Astrocyte of the spinal cord (primary cell): Measurements from ENCODE around the gene MEIS2.

ENCODE experiments used
- DNase-seq: peaks from one replicate; pipeline ENCODE4 v3.0.0; 2011; ENCODE audit warnings: low read depth, low spot score
- H3K4me3 ChIP-seq: 2 replicates; pipeline ENCODE4 v1.5.1; 2011; ENCODE audit warnings: low read depth, mild to moderate bottlenecking, low read length, moderate library complexity
- in situ Hi-C: cut with HindIII; loops from 2 replicates; pipeline ENCODE4 v1.10.0; 2017; ENCODE audit warnings: low sequenced_read_pairs
- TF ChIP-seq, protein P1 (sequence below): IDR thresholded peaks from 2 replicates; pipeline ENCODE4 v1.5.1; 2012; ENCODE audit warnings: low read depth, mild to moderate bottlenecking, low read length, inconsistent platforms

Gene MEIS2

DNA sequence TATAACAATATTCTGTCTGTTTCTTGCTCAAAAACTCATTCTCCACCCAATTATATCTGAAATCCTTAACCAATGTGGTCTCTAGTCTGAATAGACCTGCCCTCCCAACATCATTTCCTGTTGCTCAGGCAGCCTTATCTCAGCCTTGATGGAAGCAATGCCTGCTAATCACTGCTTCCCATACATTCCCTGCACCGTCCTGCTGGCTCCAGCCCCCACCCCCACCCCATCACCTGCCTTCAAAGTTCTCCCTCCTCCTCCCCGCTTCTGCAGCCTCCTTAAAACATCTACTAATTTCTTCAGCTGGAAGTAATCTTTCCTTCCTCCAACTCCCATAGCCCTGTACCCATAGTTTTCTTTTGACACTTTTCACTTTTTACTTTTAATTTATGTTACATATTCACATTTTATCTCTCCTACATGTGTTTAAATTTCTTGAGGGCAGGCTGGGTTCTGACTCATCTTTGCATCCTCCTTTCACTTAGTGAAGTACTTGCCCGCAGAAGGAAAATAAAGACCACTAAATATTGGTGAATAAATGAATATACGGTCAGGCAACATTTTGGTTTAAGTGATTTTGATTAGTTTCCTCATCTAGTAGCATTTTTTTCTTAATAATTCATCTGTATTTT lies 98.2 kb downstream of the MEIS2 start:
- in situ Hi-C loops = no loop called here
- TF ChIP-seq, protein P1, sequence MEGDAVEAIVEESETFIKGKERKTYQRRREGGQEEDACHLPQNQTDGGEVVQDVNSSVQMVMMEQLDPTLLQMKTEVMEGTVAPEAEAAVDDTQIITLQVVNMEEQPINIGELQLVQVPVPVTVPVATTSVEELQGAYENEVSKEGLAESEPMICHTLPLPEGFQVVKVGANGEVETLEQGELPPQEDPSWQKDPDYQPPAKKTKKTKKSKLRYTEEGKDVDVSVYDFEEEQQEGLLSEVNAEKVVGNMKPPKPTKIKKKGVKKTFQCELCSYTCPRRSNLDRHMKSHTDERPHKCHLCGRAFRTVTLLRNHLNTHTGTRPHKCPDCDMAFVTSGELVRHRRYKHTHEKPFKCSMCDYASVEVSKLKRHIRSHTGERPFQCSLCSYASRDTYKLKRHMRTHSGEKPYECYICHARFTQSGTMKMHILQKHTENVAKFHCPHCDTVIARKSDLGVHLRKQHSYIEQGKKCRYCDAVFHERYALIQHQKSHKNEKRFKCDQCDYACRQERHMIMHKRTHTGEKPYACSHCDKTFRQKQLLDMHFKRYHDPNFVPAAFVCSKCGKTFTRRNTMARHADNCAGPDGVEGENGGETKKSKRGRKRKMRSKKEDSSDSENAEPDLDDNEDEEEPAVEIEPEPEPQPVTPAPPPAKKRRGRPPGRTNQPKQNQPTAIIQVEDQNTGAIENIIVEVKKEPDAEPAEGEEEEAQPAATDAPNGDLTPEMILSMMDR = no peak
- no peak overlapping the region for H3K4me3 ChIP-seq
- DNase-seq = no peak

- TF ChIP-seq, protein P1 = no peak
- DNase-seq = no peak
- no peak overlapping the region for H3K4me3 ChIP-seq
- in situ Hi-C loops = no loop called here
Observed at GRCh38 chr15:37001417-37001816, 98.9 kb downstream of the MEIS2 start.

DNA sequence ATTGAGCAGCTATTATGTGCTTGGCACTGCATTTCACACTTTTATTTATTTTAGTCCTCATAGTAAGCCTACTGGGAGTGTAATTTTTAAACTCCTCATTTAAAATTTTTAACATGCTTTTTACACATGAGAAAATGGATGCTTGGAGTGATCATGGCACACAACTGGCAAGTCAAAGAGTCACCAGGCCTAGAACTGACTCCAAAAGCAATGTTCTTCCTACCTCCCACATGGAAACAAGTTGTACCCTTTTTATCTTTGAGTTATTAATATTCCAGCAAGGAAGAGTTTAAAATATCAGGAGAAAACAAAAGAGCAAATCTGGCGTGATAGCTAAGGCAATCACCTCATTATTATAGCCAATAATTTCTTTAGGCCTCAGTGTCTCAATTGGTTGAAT lies 100.6 kb downstream of the MEIS2 start:
- in situ Hi-C loops = no loop called here
- DNase-seq = no peak
- TF ChIP-seq, protein P1 = no peak
- H3K4me3 ChIP-seq = no peak overlapping the region

GRCh38 chr15:36996538-36997181 lies 103.7 kb downstream of the MEIS2 start:
- in situ Hi-C loops = no loop called here

GRCh38 chr15:36996121-36996520 lies 104.2 kb downstream of the MEIS2 start:
- DNase-seq = no peak
- TF ChIP-seq, protein P1 = no peak
- H3K4me3 ChIP-seq = no peak overlapping the region
- in situ Hi-C loops = no loop called here

More at GRCh38 chr15:36996538-36997181, 103.7 kb downstream of the MEIS2 start:
- H3K4me3 ChIP-seq = no peak overlapping the region
- no peak for DNase-seq
- TF ChIP-seq, protein P1 = no peak

GRCh38 chr15:36994790-36995189 lies 105.6 kb downstream of the MEIS2 start:
- TF ChIP-seq, protein P1 = no peak
- no peak for DNase-seq
- in situ Hi-C loops = no loop called here
- no peak overlapping the region for H3K4me3 ChIP-seq
